GM21786 (cell line): ENCODE measurements around the gene TENT4B.
"Not testable (repeated sequence)": the region's sequence is repeated elsewhere in the genome, so short reads cannot be mapped to it uniquely, and the experiment has no call there.

Experiments
- ATAC-seq: cut with Tn5 transposase; IDR thresholded peaks from one replicate; pipeline ENCODE4 v1.9.1; 2021; ENCODE audit not compliant: unreplicated experiment

The TENT4B gene

DNA sequence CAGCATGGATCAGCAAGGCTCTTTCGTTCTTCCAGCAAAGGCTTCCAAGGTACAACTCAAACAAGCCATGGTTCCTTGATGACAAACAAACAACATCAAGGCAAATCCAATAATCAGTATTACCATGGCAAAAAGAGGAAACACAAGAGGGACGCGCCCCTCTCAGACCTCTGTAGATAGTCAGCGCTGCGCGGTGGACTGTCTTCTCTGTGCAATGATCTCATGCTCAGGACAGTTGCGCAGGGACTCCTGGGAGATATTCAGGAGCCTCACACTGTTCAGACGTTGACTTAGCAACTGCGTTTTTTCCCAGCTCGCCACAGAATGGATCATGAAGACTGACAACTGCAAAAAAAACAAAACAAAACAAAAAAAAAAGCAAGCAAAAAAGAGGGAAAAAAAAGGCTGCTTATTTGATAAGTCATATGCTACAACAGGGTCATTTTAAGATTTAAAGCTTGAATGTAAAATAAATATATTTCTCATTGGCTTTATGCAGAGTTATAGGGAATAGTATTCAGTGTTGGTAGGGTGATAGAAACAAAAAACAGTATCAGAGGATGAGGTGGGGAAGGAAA, 76.1 kb downstream of the TENT4B start:
- no peak for ATAC-seq

GRCh38 chr16:50234771-50235556, 81.9 kb downstream of the TENT4B start:
- ATAC-seq = no peak

DNA sequence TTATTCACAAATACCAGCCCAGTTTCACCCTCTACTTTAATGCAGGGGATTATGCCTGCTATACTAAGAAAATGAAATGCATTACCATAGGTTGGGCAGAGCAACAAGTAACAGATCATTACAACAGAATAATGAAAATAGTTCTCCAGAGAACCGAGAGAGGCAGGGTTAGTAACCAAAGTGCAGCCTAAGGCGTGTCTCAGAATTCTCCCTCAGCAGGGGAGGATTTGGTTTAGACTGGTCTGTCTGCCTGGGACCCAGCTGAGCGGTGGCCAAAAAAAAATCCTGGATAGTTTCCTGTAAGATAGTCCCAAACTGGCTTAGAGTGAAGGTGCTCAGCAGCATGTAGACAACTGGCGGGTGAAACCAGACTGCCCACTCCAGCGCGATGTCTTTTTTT, 82.5 kb downstream of the TENT4B start:
- ATAC-seq = no peak

DNA sequence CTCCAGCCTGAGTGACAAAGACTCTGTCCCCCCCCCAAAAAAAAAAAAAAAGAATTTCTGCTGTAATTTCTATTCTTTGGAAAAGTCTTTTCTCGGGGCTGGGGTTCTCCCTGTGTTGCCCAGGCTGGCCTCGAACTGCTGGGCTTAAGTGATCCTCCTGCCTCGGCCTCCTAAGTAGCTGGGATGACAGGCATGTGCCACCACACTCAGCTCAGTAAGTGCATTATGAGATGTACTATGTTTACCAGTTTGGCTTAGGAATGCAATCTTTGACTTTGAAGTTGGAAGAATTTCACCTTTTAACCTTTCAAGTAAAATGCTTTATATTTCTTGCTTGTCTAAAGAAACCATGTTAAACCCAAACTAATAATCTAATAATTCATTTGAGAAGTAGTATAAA, 85.2 kb downstream of the TENT4B start:
- no peak for ATAC-seq

GRCh38 chr16:50238868-50239301, 85.8 kb downstream of the TENT4B start:
- ATAC-seq = no peak

DNA sequence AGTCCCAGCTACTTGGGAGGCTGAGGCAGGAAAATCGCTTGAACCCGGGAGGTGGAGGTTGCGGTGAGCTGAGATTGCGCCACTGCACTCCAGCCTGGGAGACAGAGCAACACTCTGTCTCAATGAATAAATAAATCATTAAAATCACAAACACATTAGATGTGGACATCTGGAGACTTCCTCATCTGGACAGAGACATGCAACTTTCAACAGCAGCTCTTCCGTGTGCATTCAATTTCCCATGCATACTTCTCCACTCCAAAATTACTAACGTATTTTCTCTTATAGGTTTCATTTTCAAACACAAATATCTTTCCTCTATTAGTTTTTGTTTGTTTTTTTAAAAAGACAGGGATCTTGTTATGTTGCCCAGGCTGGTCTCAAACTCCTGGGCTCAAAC, 89.9 kb downstream of the TENT4B start:
- ATAC-seq = not testable (repeated sequence)

GRCh38 chr16:50244140-50244503, 91.0 kb downstream of the TENT4B start:
- no peak for ATAC-seq

DNA sequence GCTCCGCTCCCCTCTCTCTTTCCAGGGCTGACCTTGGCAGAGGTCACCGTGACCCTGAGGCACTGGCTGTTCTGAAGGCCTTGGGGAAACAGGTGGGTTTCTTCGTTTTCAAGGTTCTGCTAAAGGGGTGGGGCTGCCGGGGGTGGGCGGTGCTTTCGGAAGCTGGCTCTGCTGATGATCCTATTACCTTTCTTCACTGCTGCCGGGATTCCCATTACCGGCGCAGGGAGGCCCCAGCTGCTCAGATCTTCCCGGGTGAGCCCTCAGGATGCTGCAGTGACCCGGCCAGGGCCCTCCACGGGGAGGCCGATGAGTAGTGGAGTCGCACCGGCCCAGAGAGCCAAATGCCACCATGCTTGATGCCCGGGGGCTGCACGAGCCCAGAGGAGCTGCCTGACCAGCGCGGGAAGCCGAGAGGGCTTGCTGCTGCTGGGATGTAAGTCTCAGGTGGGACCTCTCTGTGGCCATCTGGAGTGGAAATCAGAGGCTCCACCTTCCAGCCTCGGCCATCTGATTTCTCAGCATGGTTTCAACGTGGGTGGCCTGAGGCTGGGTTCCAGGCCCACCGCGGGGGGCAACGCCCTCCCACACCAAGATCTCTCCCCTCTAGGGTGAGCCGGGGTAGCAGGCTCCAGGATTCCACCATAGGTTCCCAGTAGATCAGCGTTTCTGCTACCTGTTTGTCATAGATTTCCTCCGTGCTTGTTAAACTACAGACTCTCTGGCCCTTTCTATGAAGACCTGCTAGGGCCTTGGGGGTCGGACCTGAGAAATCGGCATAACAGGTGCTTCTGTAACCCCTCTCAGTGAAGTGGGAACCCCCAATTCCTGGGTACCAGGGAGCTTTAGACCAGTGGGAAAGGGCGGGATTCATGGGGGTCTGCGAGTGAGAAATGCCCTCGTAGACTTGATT, 91.7 kb downstream of the TENT4B start:
- ATAC-seq = no peak

DNA sequence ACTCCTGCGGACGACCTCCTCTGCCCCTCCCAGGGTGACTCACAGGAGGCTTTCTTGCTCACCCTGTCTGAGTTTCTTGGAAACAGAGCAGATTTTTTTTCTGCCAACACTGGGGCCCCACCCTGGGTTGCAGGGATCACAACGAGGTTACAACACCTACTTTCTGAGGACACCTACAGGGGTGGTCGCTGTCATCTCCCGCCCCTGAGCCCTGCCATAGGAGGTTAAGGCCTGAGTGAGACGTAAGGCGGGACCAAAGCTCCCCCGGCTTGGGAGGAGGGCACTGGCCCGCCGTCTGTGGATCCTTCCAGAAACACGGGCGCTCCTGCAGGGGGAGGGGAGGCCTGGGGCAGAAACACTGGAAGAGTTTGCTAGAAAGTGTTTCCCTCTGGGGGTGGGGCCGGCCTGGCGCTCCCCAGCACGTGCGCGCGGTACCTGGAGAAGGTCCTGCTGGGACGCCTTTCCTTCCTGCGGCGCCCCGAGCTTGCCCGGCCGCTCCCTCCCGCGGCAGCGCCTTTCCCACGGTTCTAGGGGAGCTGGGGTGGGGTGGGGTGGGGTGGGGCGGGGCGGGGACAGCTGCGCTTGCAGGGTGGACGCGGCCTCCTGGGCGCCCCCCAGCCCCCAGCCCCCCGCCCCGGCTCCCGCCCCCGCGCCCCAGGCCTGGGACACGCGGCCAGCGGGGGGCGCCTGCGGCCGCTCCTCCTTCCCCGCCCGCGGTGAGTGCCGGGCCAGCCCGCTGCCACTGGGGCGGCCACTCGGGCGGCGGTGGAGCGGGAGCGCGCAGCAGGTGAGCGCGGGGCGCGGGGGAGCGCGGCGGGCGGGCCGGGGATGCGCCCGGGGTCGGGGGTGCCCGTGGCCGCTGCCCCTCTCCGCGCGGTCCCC, 92.6 kb downstream of the TENT4B start:
- peak; percentile 76 for ATAC-seq

- peak; percentile 22 for ATAC-seq
Measured at GRCh38 chr16:50246299-50247122, 93.4 kb downstream of the TENT4B start.

DNA sequence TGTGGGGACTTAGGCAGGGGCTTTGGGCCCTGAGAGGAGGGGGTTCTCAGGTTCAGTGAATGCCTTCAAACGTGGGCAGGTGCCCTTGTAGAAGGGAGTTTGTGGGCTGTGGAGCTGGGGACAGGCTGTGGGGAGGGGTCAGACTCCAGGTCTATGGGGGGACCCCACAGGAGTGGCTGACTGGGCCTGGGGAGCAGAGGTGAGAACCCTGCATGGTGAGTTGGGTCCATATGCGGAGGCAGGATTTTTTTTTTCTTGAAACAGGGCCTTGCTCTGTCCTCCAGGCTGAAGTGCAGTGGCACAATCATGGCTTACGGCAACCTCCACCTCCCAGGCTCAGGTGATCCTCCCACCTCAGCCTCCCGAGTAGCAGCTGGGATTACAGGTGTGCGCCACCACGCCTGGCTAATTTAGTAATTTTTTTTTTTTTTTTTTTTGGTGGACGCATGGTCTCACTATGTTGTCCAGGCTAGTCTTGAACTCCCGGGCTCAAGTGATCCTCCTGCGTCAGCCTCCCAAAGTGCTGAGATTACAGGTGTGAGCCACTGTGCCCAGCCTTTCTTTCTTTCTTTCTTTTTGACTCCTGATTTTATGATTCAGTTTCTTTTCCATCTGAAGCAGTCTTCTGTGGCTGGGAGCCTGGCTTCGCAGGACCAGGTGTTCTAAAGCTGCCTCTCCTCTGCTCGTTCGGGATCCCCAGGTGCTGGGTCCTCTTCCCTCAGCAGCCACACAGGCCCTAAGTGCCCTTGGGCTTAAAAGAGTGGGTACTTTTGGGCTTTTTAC, 94.2 kb downstream of the TENT4B start:
- no peak for ATAC-seq

GRCh38 chr16:50247906-50248608, 95.0 kb downstream of the TENT4B start:
- no peak for ATAC-seq

DNA sequence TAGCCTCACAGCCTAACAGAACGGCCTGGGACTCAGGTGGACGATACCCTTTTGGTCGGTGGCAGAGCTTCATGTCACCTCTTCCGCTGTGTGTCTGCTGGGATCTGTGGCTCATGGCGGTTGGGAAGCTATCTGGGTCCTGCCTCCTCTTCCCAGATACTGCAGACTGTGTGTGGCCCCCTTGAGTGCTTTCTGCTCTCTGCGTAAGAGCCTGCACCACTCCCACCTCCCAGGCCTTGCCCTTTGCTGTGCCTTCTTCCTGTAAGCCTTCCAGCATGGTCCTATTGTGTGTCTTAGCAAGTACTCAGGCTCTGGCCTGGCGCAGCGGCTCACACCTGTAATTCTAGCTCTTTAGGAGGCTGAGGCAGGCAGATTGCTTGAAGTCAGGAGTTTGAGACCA, 95.7 kb downstream of the TENT4B start:
- no peak for ATAC-seq

DNA sequence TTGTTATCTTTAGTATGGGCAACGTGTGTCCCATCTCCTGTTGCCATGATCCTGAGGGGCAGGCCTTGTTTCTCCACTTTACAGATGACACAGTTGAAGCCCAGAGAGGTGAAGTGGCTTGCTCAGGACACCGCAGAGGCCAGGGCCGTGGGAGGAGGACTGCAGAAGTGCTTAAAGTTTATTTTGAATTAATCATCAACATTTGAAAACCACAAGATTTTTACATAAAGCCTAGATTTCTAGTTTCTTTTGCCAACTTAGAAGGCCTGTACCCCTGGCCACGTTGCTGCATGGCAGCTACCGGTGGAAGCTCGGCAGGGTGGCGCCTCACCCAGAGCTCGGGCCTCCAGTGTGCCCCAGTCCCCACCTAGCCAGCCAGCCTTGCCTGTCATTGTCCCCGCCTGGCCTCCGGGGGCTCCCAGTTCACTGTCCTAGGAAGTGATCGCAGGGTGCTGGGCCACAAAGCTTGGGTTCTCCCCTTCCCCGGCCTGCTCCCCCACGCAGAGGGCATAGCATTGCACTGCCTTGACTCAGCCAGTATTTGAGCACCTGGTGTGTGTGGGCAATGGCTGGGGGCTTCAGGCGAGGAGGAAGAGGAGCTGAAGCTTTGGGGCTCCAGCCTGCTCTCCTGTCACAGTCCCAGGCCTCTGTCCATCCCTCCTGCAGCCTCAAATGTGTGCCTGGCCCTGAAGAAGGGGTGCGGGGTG, 98.4 kb downstream of the TENT4B start:
- ATAC-seq = no peak

DNA sequence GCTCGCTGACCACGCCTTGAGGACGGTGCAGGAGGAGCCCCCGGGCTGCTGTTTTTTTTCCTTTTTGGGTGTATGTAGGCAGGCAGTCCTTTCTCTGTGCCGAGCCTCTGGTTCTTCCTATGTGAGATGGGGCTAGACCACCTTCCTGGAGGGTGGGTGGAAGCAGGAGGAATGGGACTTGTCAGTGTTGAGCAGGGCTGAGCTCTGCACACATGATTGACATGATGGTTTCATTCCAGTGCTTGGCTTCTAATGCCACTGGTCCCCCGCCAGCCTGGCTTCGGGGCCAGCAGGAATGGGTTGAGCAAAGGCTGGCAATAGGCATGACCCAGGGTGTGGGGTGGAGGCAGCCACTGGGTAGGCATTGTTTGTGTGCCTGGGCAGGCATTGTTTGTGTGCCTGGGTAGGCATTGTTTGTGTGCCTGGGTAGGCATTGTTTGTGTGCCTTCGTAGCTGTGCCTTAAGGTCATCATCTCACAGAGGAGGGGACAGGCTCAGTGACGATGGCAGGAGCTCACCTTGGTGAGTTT, 99.0 kb downstream of the TENT4B start:
- ATAC-seq = no peak

DNA sequence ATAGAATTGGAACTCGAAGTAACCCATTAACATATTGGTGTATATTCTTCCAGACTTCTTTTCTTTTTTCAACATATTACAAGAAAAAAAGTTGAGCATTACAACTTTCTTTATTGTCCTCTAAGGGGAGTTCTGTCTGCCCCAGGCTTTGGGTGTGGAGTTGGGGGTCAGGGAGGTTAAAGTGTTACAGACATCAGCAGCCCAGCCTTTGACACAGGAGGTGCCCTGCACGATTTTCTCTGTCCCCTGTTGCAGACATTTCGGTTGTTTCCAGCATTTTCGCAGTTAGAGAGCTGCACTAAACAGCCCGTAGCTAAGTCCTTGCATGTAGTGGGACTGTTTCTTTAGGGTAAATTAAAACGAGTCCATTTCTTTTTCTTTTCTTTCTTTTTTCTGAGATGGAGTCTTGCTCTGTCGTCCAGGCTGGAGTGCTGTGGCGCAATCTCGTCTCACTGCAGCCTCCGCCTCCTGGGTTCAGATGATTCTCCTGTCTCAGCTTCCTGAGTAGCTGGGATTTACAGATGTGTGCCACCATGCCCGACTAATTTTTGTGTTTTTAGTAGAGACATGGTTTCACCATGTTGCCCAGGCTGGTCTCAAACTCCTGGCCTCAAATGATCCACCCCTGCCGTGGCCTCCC, 99.9 kb downstream of the TENT4B start:
- ATAC-seq = no peak

- ATAC-seq = no peak
Measured at GRCh38 chr16:50253514-50253910, 100.4 kb downstream of the TENT4B start.
